Lower leg skin (tissue), 4 donors: Measurements from ENCODE around the gene PPP1R15A. TPM values are rescaled to one million over a fixed set of nuclear protein-coding genes. Genes with fewer than 3 reads are reported as not detected.
"Not testable (repeated sequence)": the region's sequence is repeated elsewhere in the genome, so short reads cannot be mapped to it uniquely, and the experiment has no call there.

Source experiments
- DNase-seq, 2 donors: peaks; one replicate each; pipeline ENCODE4 v3.0.0-alpha.2; 2019; ENCODE audit warnings: low spot score in 2 of 2
- H3K4me3 ChIP-seq: fragments of 200-600 bp; sonication (generic); 2 replicates; pipeline ENCODE4 v1.5.1; 2017; ENCODE audit warnings: mild to moderate bottlenecking, low read depth; ENCODE audit not compliant: poor library complexity, severe bottlenecking
- POLR2A ChIP-seq, 2 donors: fragments of 450-650 bp; IDR thresholded peaks; one replicate each; pipeline ENCODE4 v1.6.1; 2016 to 2017; ENCODE audit warnings: antibody characterized with exemption in 2 of 2, mild to moderate bottlenecking in 1 of 2, moderate library complexity in 1 of 2
- WGBS, 2 donors: methylation state at CpG; one replicate each; pipeline ENCODE4 v1.1.5; 2018; 5-methylcytosine and 5-hydroxymethylcytosine counted together
- intact Hi-C: fragments of 100-400 bp; cut with DNase I; formaldehyde crosslinking; loops from one replicate; pipeline ENCODE4 v1.15.0; 2023; ENCODE audit warnings: low total_unique reads
- total RNA-seq, 4 donors: library from RNA; depleted of rRNA; stranded (reverse); fragments of >200 nt; gene quantifications; one replicate each; pipeline ENCODE4 v1.1.0, GENCODE V29; 2016
- TF ChIP-seq, protein P1 (sequence below), 3 donors: fragments of 450-650 bp; IDR thresholded peaks; one replicate each; pipeline ENCODE4 v1.5.1; 2016; ENCODE audit warnings: antibody characterized with exemption in 3 of 3, mild to moderate bottlenecking in 3 of 3, moderate library complexity in 2 of 3

The PPP1R15A gene
- total RNA-seq, 4 donors from 2014 or later = 91.6 to 152 (median 97.5) TPM

DNA sequence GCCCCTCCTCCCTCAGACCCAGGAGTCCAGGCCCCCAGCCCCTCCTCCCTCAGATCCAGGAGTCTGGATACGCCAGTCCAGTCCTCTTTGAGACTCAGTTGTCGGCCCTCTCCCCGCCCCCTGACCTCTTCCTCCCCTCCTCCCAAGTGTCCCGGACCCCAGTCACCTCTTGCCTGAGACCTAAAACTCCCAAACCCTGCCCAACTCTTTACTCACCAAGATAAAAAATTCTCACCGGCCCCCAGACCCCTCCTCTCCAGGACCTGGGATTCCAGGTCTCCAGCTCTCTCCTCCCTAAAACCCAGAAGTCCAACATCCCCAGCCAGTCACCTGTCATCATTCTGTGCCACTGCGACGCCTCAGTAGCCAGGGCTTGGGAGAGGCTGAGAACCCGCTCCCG is 34.5 kb upstream of the PPP1R15A start:
- no peak overlapping the region for H3K4me3 ChIP-seq
- TF ChIP-seq, protein P1, sequence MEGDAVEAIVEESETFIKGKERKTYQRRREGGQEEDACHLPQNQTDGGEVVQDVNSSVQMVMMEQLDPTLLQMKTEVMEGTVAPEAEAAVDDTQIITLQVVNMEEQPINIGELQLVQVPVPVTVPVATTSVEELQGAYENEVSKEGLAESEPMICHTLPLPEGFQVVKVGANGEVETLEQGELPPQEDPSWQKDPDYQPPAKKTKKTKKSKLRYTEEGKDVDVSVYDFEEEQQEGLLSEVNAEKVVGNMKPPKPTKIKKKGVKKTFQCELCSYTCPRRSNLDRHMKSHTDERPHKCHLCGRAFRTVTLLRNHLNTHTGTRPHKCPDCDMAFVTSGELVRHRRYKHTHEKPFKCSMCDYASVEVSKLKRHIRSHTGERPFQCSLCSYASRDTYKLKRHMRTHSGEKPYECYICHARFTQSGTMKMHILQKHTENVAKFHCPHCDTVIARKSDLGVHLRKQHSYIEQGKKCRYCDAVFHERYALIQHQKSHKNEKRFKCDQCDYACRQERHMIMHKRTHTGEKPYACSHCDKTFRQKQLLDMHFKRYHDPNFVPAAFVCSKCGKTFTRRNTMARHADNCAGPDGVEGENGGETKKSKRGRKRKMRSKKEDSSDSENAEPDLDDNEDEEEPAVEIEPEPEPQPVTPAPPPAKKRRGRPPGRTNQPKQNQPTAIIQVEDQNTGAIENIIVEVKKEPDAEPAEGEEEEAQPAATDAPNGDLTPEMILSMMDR (IDR thresholded peaks at IDR 0.05) = no peak
- no peak for TF ChIP-seq POLR2A (IDR thresholded peaks at IDR 0.05)
- DNase-seq = no peak
- intact Hi-C loops = loop anchor here (10.0 kb wide), 1 partner anchor 193 kb away; the partner anchor contains the start of gene CA11
- 73 to 85% methylated on average over 9 of the region's 9 CpGs for WGBS, 2 donors

DNA sequence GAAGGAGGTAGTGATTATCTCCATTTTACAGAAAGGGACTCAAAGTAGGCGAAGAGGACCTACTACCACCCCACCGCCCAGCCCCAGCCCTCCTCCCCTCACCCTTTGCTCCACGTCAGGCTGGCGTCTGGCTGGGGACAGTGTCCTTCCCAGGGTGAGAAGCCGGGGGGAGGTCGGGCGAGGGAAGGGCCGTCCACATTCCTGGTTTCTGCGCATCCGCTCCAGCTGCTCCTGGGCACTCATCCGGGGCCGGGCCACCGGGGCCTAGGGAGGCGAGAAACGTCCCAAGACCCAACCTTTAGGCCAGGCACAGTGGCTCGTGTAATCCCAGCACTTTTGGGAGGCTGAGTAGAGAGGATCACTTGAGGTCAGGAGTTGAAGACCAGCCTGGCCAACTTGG is 31.2 kb upstream of the PPP1R15A start:
- no peak for DNase-seq
- intact Hi-C loops = no loop called here
- TF ChIP-seq, protein P1 (IDR thresholded peaks at IDR 0.05) = no peak
- no peak for TF ChIP-seq POLR2A (IDR thresholded peaks at IDR 0.05)
- no peak overlapping the region for H3K4me3 ChIP-seq
- 91 to 94% methylated on average over 16 of the region's 16 CpGs for WGBS, 2 donors

DNA sequence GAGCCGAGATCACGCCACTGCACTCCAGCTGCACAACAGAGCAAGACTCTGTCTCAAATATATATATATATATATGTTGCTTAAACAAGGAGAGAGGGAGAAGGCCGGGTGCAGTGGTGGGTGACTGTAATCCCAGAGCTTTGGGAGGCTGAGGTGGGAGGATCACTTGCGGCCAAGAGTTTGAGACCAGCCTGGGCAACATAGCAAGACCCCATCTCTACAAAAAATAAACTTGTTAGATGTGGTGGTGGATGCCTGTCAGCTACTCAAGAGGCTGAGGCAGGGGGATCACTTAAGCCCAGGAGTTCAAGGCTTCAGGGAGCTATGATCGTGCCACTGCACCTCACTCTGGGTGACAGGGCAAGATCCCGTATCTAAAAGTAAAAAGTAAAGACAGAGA is 30.6 kb upstream of the PPP1R15A start:
- no peak overlapping the region for H3K4me3 ChIP-seq
- no peak for DNase-seq
- intact Hi-C loops = no loop called here
- 89 to 97% methylated on average over 6 of the region's 6 CpGs for WGBS, 2 donors
- no peak for TF ChIP-seq POLR2A (IDR thresholded peaks at IDR 0.05)
- TF ChIP-seq, protein P1 (IDR thresholded peaks at IDR 0.05) = no peak

DNA sequence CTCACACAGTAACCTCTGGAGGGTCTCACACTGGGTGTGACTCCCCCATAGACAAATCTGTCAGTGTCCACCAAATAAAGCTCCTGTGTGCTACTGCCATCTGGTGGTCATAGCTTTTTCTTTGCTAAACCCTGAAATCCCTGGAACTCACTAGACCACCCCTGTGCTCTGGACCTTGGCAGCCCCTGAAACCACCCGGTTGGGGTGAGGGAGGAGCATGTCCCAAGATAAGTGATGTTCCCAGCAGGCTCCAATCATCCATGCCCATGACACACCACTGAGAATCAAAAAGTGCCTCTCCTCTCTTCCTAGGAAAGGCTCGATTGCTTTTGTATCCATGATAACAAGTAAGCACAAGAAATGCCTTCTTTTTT is 29.4 kb upstream of the PPP1R15A start:
- intact Hi-C loops = no loop called here
- 43 to 48% methylated on average over 2 of the region's 2 CpGs for WGBS, 2 donors
- TF ChIP-seq POLR2A (IDR thresholded peaks at IDR 0.05) = no peak
- TF ChIP-seq, protein P1 (IDR thresholded peaks at IDR 0.05) = peak in 1 of 3 donors; percentile 39
- peak in 1 of 2 donors; percentile 40 for DNase-seq
- H3K4me3 ChIP-seq = no peak overlapping the region

DNA sequence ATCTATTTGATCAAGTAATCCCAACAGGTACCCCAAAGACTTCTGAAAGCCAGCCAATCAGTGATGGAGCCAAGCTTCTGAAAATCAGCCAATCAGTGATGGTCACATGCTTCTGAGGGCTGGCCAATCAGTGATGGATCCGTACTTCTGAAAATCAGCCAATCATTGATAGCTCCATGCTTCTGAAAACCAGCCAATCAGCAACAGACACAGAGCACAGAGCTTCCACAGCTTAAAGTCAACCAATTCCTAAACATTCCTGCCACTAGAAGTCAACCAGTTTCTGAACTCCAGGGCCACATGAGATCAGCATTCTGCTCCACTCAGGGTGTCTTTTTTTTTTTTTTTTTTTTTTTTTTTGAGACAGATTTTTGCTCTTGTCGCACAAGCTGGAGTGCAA is 27.7 kb upstream of the PPP1R15A start:
- intact Hi-C loops = no loop called here
- TF ChIP-seq POLR2A (IDR thresholded peaks at IDR 0.05) = no peak
- TF ChIP-seq, protein P1 (IDR thresholded peaks at IDR 0.05) = no peak
- DNase-seq = no peak
- WGBS, 2 donors = 82 to 89% methylated on average over 2 of the region's 2 CpGs
- no peak overlapping the region for H3K4me3 ChIP-seq

- WGBS, 2 donors = 91 to 93% methylated on average over 15 of the region's 15 CpGs
- H3K4me3 ChIP-seq = no peak overlapping the region
- TF ChIP-seq, protein P1 (IDR thresholded peaks at IDR 0.05) = no peak
- TF ChIP-seq POLR2A (IDR thresholded peaks at IDR 0.05) = no peak
- intact Hi-C loops = no loop called here
- no peak for DNase-seq
Observed at GRCh38 chr19:48845384-48845783, 26.8 kb upstream of the PPP1R15A start.

- DNase-seq, intact Hi-C loops, H3K4me3 ChIP-seq: not testable (repeated sequence)
- 92 to 97% methylated on average over 3 of the region's 3 CpGs for WGBS, 2 donors
Observed at GRCh38 chr19:48846659-48847058, 25.6 kb upstream of the PPP1R15A start.
